Sigmoid colon (tissue), 3 donors: ENCODE measurements around the gene KRT16.
"Not testable (repeated sequence)": the region's sequence is repeated elsewhere in the genome, so short reads cannot be mapped to it uniquely, and the experiment has no call there.

Experiments used
- CTCF ChIP-seq, 4 experiments: fragments of 450-650 bp in 3 of 4; fragments of 200-600 bp in 1 of 4; IDR thresholded peaks; one replicate each; pipeline ENCODE4 v1.5.1; 2016 to 2019; ENCODE audit warnings: antibody characterized with exemption in 4 of 4, mild to moderate bottlenecking in 3 of 4, moderate library complexity in 2 of 4
- POLR2A ChIP-seq, 2 donors: fragments of 450-650 bp; IDR thresholded peaks; one replicate each; pipeline ENCODE4 v1.6.1; 2016; ENCODE audit warnings: antibody characterized with exemption in 2 of 2, mild to moderate bottlenecking in 2 of 2, moderate library complexity in 2 of 2

DNA sequence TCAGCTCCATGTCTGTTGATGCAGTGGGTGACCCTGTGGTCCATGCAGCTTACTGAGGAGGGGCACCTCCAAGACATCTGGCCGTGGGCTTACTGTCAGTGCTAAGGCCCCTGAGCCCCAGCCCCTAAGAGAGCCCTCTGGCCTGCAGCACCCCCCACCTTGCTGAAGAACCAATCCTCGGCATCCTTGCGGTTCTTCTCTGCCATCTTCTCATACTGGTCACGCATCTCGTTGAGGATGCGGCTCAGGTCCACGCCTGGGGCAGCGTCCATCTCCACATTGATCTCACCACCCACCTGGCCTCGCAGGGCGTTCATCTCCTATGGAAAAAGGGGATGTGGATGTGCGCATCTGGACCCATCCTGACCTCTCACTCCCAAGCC, 8.9 kb upstream of the KRT16 start:
- not testable (repeated sequence) for TF ChIP-seq CTCF, POLR2A (IDR thresholded peaks at IDR 0.05)
